Measurements from ENCODE around the gene IYD. TPM values are rescaled to one million over a fixed set of nuclear protein-coding genes. Genes with fewer than 3 reads are reported as not detected.

IYD gene, protein sequence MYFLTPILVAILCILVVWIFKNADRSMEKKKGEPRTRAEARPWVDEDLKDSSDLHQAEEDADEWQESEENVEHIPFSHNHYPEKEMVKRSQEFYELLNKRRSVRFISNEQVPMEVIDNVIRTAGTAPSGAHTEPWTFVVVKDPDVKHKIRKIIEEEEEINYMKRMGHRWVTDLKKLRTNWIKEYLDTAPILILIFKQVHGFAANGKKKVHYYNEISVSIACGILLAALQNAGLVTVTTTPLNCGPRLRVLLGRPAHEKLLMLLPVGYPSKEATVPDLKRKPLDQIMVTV
- polyA plus RNA-seq (2013, experiment 1 of 2) = not detected
- not detected for polyA plus RNA-seq (2013, experiment 2 of 2)

DNA sequence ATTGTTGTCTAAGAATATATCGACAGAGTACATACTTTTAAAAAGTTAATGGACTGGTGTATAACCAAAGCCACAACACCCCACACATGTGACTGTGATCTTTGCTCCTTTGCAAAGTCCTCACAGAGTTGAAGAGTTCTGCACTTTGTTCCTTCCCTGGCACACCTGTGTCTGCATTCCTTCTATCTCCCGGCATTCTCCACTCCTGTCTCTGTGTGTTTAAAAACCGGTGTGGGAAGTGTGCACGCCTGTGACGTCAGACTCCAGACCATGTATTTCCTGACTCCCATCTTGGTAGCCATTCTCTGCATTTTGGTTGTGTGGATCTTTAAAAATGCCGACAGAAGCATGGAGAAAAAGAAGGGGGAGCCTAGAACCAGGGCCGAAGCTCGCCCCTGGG is at the start of gene IYD:
IYD (plus strand) TSS at position 251 of the 400 bp plus-strand sequence; CDS start at position 271, 20 bp downstream.
- no peaks in the 10 kb centered on the region for H3K4me1 ChIP-seq (ENCODE audit: control insufficient read depth, insufficient read depth, low read length, poor library complexity, severe bottlenecking)
- WGBS, 2 experiments (ENCODE audit: insufficient coverage in 2 of 2) = 92 to 93% methylated on average over 6 to 7 of the region's 8 CpGs
- H3K9me3 ChIP-seq (ENCODE audit: control insufficient read depth, low read length) = no peaks in the 10 kb centered on the region
- H3K36me3 ChIP-seq (ENCODE audit: control insufficient read depth, insufficient read depth, low read length) = no peaks in the 10 kb centered on the region
- no peak within 1 kb of the TSS for H3K4me3 ChIP-seq (ENCODE audit: extremely low read depth, insufficient read depth, low read length, poor library complexity, severe bottlenecking)
- H3K27ac ChIP-seq (ENCODE audit: low read depth, low read length, severe bottlenecking) = no peak within 1 kb of the TSS

DNA sequence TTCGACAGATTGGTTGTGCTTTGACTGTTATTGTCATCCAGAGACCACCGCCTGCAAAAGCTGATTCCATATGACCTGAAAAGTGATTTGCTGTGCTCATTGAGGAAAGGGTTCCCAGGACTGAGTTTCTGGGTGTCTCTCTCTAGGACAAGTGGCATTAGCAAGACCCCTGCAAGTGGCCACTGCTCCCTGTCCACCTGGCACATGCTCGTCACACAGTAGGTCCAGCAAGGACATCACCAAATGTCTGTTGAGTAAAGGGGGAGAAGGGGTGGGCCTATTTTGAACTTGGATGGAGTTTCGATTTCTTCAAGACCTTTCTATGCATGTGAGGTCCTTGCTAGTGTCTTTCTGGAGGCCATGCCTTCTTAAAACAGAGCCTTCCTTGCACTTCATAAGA is 48.9 kb upstream of the IYD start:
- H3K27ac ChIP-seq (ENCODE audit: low read depth, low read length, severe bottlenecking) = no peak overlapping the region
- H3K4me1 ChIP-seq (ENCODE audit: control insufficient read depth, insufficient read depth, low read length, poor library complexity, severe bottlenecking) = no peaks in the 10 kb centered on the region
- H3K36me3 ChIP-seq (ENCODE audit: control insufficient read depth, insufficient read depth, low read length) = no peaks in the 10 kb centered on the region
- 93% methylated on average over 3 of the region's 4 CpGs; no CpG with 5 or more reads in 1 of the 2 experiments for WGBS, 2 experiments (ENCODE audit: insufficient coverage in 2 of 2)
- peaks cover 5% of the 10 kb centered on the region for H3K9me3 ChIP-seq (ENCODE audit: control insufficient read depth, low read length)
- no peak overlapping the region for H3K4me3 ChIP-seq (ENCODE audit: extremely low read depth, insufficient read depth, low read length, poor library complexity, severe bottlenecking)

DNA sequence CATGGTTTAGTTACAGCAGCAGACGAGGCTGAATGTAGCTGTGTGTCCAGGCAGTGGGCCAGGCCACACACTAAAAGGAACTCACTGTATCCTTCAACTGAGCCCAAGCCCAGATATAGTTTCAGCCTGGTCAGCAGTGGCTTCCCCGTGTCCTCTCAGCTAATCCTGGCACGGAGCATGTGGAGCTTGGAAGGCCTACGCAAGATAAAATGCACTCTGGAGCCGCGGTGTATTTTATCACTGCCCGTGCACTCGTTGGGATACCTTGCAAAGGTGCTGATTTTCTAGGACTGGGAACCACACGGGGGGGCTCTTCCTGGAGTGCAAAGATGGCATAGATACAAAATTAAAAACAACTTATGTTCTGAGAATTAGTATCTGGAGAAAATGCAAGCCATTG is 48.4 kb upstream of the IYD start:
- H3K27ac ChIP-seq (ENCODE audit: low read depth, low read length, severe bottlenecking) = no peak overlapping the region
- H3K36me3 ChIP-seq (ENCODE audit: control insufficient read depth, insufficient read depth, low read length) = no peaks in the 10 kb centered on the region
- H3K9me3 ChIP-seq (ENCODE audit: control insufficient read depth, low read length) = no peaks in the 10 kb centered on the region
- WGBS, 2 experiments (ENCODE audit: insufficient coverage in 2 of 2) = 93 to 98% methylated on average over 7 to 8 of the region's 9 CpGs
- H3K4me1 ChIP-seq (ENCODE audit: control insufficient read depth, insufficient read depth, low read length, poor library complexity, severe bottlenecking) = no peaks in the 10 kb centered on the region
- no peak overlapping the region for H3K4me3 ChIP-seq (ENCODE audit: extremely low read depth, insufficient read depth, low read length, poor library complexity, severe bottlenecking)

DNA sequence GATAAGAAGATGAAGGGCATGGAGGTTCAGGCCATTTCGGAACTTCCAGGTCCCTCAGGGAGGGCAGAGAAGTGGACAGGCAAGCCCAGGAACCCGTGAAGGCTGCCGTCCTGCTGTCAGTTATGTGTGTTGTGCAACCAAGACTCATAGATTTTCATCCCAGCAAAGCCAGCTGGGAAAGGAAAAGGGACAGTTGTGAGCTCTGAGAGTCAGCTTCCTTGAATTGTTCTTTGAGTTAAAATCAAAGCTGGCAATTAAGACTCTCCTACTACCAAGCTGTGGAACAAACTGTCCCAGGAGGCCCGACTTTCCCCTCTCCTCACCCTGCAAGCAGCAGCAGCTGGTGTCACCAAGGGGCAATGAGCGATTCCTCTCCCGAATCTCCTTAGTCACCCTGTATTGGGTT is 46.3 kb upstream of the IYD start:
- H3K27ac ChIP-seq (ENCODE audit: low read depth, low read length, severe bottlenecking) = no peak overlapping the region
- no peaks in the 10 kb centered on the region for H3K4me1 ChIP-seq (ENCODE audit: control insufficient read depth, insufficient read depth, low read length, poor library complexity, severe bottlenecking)
- H3K9me3 ChIP-seq (ENCODE audit: control insufficient read depth, low read length) = no peaks in the 10 kb centered on the region
- WGBS, 2 experiments (ENCODE audit: insufficient coverage in 2 of 2) = 81 to 96% methylated on average over 5 of the region's 6 CpGs
- no peaks in the 10 kb centered on the region for H3K36me3 ChIP-seq (ENCODE audit: control insufficient read depth, insufficient read depth, low read length)
- no peak overlapping the region for H3K4me3 ChIP-seq (ENCODE audit: extremely low read depth, insufficient read depth, low read length, poor library complexity, severe bottlenecking)

DNA sequence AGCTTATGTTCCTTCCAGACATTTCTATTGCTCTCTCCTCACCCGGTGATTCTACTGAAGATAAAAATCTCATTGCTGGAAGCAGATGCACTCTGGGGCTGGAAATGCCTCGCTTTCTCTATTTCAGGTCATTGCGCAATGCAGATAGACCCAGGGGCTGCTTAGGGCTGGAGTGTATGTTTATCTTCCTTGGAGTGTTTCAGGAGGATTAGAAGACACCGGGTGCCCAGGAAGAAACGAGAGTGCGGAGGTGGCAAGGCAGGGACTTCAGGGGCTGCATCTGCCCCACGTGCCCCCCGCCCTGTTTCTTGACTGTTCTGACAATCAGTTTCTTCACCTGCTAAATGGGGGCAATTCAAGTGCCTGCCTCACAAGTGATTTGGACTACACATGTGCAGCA is 45.6 kb upstream of the IYD start:
- no peak overlapping the region for H3K4me3 ChIP-seq (ENCODE audit: extremely low read depth, insufficient read depth, low read length, poor library complexity, severe bottlenecking)
- WGBS, 2 experiments (ENCODE audit: insufficient coverage in 2 of 2) = 90 to 96% methylated on average over 7 of the region's 8 CpGs
- H3K4me1 ChIP-seq (ENCODE audit: control insufficient read depth, insufficient read depth, low read length, poor library complexity, severe bottlenecking) = no peaks in the 10 kb centered on the region
- H3K9me3 ChIP-seq (ENCODE audit: control insufficient read depth, low read length) = no peaks in the 10 kb centered on the region
- no peaks in the 10 kb centered on the region for H3K36me3 ChIP-seq (ENCODE audit: control insufficient read depth, insufficient read depth, low read length)
- H3K27ac ChIP-seq (ENCODE audit: low read depth, low read length, severe bottlenecking) = no peak overlapping the region

DNA sequence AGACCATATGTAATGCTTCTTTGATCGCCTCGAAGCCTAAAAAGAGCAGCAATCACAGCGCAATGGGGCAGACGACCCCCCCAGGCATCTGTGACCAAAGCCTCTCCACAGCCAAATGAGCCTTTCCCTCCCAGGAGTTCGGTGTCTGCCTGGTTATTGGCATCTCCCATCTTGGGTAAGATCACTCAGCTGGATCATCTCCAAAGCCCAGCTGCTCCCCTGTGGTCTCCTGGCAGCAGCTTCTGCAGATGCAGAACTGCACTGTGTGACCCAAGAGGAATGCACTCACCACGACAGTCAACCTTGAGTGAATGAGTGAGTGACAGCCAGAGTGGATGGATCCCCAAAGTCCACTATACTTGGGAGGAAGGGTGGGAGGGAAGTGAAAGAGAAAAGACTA is 44.8 kb upstream of the IYD start:
- Histone ChIP-seq H3K4me3 (ENCODE audit: extremely low read depth, insufficient read depth, low read length, poor library complexity, severe bottlenecking) (no peak overlapping the region), H3K36me3 (ENCODE audit: control insufficient read depth, insufficient read depth, low read length) (no peaks in the 10 kb centered on the region), H3K4me1 (ENCODE audit: control insufficient read depth, insufficient read depth, low read length, poor library complexity, severe bottlenecking) (no peaks in the 10 kb centered on the region), H3K9me3 (ENCODE audit: control insufficient read depth, low read length) (no peaks in the 10 kb centered on the region), H3K27ac (ENCODE audit: low read depth, low read length, severe bottlenecking) (no peak overlapping the region)
- 88 to 96% methylated on average over 5 of the region's 6 CpGs for WGBS, 2 experiments (ENCODE audit: insufficient coverage in 2 of 2)

DNA sequence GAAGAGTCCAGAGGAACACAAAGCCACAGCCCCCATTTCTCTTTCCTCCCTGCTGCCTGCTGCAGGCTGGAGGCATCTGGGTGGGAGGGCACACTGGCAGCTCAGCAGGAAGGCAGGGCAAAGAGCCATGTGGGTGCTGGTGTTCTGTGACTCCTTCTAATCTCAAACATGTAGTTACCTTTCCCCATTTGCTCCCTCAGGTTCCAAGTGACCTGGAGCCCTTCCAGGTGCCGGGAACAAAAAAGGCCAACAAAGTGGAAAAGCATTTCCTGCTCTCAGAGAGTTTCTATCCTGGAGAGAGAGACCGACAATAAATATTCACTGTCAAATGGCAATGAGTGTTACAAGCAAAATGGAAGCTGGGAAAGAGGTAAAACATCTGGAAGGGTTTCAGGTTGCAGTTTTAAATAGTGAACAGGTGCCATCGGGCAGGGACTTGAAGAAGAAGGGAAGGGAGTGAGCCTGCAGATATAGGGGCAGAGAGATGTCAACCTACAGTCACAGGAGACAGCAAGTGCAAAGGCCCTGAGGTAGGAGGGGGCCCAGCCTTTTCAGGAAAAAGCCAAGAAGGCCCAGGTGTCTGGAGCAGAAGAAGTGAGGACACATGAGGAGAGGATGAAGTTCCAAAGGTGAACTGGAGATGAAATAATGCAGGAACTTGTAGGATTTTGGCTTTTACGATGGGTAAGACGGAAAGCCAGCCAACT is 43.6 kb upstream of the IYD start:
- no peak overlapping the region for H3K27ac ChIP-seq (ENCODE audit: low read depth, low read length, severe bottlenecking)
- no peaks in the 10 kb centered on the region for H3K9me3 ChIP-seq (ENCODE audit: control insufficient read depth, low read length)
- H3K4me1 ChIP-seq (ENCODE audit: control insufficient read depth, insufficient read depth, low read length, poor library complexity, severe bottlenecking) = no peaks in the 10 kb centered on the region
- no peaks in the 10 kb centered on the region for H3K36me3 ChIP-seq (ENCODE audit: control insufficient read depth, insufficient read depth, low read length)
- 95 to 96% methylated on average over 4 to 5 of the region's 5 CpGs for WGBS, 2 experiments (ENCODE audit: insufficient coverage in 2 of 2)
- H3K4me3 ChIP-seq (ENCODE audit: extremely low read depth, insufficient read depth, low read length, poor library complexity, severe bottlenecking) = no peak overlapping the region

DNA sequence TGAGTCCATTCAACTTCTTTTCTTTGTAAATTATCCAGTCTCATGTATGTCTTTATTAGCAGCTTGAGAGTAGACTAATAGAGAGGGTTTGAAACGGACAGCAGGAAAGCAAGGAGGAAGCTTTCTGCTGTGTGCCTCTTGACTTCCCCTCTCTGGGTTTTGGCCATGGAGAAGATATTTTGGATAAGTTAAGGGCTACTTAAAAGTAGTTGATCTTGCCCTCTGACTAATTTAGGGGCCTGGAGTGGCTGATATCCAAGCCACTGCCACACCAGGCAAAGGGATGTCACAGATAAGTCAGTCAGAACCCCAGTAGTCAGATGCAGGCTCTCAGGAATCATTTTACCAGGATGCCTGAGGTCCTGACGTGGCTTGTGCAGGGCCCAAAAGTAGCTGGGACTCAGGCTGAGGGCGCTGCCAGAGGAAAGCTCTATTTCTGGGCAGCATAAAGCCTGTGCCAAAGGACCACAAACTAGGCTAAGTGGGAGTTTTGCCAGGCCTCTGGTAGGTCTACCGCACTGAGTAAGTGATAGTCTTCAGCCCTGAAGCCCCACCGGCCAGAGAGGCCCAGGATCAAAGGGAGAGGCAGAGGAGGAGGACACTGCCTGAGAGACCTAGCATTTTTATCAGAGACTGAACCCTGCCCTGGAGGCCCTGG is 41.6 kb upstream of the IYD start:
- H3K36me3 ChIP-seq (ENCODE audit: control insufficient read depth, insufficient read depth, low read length) = no peaks in the 10 kb centered on the region
- WGBS, 2 experiments (ENCODE audit: insufficient coverage in 2 of 2) = 86 to 94% methylated on average over 4 to 5 of the region's 5 CpGs
- no peak overlapping the region for H3K4me3 ChIP-seq (ENCODE audit: extremely low read depth, insufficient read depth, low read length, poor library complexity, severe bottlenecking)
- H3K9me3 ChIP-seq (ENCODE audit: control insufficient read depth, low read length) = no peaks in the 10 kb centered on the region
- no peak overlapping the region for H3K27ac ChIP-seq (ENCODE audit: low read depth, low read length, severe bottlenecking)
- H3K4me1 ChIP-seq (ENCODE audit: control insufficient read depth, insufficient read depth, low read length, poor library complexity, severe bottlenecking) = no peaks in the 10 kb centered on the region

DNA sequence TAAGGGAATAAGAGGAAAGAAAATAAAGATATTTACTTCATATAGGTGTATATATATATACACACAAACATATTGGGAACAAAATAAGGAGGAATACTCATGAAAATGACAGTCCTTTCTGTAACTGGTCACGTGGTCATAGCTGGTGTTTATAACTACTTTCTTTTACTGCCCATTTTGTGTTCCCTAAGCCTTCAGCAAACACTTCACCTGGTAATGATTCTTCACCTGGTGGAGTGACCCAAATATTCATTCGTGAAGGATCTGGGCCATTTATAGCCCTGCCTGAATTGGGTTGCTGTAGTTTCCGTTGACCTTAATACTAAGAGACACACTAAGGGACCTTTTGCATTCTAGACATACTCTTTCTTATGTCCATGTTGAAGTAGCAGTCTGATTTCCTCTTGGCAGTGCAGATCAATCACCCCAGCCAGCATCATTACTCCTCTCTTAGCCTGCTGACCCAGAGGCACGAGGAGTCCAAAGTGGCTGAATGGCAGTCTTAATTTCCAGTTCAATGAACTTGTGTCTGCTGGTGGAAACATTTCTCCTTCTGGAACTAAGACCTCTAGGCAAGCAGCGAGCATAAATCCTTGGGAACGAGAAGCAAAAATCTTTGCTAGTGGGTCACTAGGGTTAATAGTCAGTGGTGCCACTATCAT is 39.9 kb upstream of the IYD start:
- no peak overlapping the region for H3K27ac ChIP-seq (ENCODE audit: low read depth, low read length, severe bottlenecking)
- WGBS, 2 experiments (ENCODE audit: insufficient coverage in 2 of 2) = 86 to 90% methylated on average over 2 of the region's 6 CpGs

DNA sequence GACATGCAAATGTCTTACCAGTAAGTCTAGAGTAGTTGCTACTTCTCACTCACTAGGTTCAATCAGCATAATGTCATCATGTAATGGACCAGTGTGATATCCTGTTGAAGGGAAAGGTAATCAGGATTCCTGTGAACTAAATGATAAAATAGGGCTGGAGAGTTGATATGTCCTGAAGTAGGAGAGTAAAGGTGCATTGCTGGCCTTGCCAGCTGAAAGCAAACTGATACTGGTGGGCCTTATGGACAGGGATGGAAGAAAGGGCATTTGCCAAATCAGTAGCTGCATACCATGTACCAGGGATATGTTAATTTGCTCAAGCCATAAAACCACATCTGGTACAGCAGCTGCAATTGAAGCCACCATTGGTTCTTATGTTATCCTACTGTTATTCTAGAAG is 37.5 kb upstream of the IYD start:
- H3K9me3 ChIP-seq (ENCODE audit: control insufficient read depth, low read length) = no peaks in the 10 kb centered on the region
- H3K36me3 ChIP-seq (ENCODE audit: control insufficient read depth, insufficient read depth, low read length) = no peaks in the 10 kb centered on the region
- H3K27ac ChIP-seq (ENCODE audit: low read depth, low read length, severe bottlenecking) = no peak overlapping the region
- H3K4me1 ChIP-seq (ENCODE audit: control insufficient read depth, insufficient read depth, low read length, poor library complexity, severe bottlenecking) = peaks cover under 1% of the 10 kb centered on the region
- no peak overlapping the region for H3K4me3 ChIP-seq (ENCODE audit: extremely low read depth, insufficient read depth, low read length, poor library complexity, severe bottlenecking)

More for the DNA sequence above, 39.9 kb upstream of the IYD start:
- no peaks in the 10 kb centered on the region for H3K36me3 ChIP-seq (ENCODE audit: control insufficient read depth, insufficient read depth, low read length)
- no peaks in the 10 kb centered on the region for H3K9me3 ChIP-seq (ENCODE audit: control insufficient read depth, low read length)
- H3K4me3 ChIP-seq (ENCODE audit: extremely low read depth, insufficient read depth, low read length, poor library complexity, severe bottlenecking) = no peak overlapping the region
- no peaks in the 10 kb centered on the region for H3K4me1 ChIP-seq (ENCODE audit: control insufficient read depth, insufficient read depth, low read length, poor library complexity, severe bottlenecking)

Data from mesodermal cell (in vitro differentiated cells).